HUDEP-2 (cell line): ENCODE results near the gene PEX19.
A peak's percentile ranks its signal among the peaks of the same experiment; 100 is the strongest.
"Not testable (repeated sequence)": the region's sequence is repeated elsewhere in the genome, so short reads cannot be mapped to it uniquely, and the experiment has no call there.

ENCODE experiments used
- DNase-seq, 76 experiments: peaks; one replicate each; lab custom pipeline; 2025; ENCODE audit not compliant: unreplicated experiment in 76 of 76; lab: John Stamatoyannopoulos, UW

PEX19 gene, protein sequence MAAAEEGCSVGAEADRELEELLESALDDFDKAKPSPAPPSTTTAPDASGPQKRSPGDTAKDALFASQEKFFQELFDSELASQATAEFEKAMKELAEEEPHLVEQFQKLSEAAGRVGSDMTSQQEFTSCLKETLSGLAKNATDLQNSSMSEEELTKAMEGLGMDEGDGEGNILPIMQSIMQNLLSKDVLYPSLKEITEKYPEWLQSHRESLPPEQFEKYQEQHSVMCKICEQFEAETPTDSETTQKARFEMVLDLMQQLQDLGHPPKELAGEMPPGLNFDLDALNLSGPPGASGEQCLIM

GRCh38 chr1:160284782-160285344 is at the start of gene PEX19:
Gene PEX19, minus strand, starts transcription at chr1:160285133. Its CDS starts 9 bp downstream, at chr1:160285124.
- peak in 75 of 76 experiments; percentile 32 to 94 (median 86) for DNase-seq

- no peak for DNase-seq
Observed at GRCh38 chr1:160332516-160332915, 47.6 kb upstream of the PEX19 start.

GRCh38 chr1:160330119-160330518 is 45.2 kb upstream of the PEX19 start:
- peak in 3 of 76 experiments; percentile 4 to 8 (median 8) for DNase-seq

DNA sequence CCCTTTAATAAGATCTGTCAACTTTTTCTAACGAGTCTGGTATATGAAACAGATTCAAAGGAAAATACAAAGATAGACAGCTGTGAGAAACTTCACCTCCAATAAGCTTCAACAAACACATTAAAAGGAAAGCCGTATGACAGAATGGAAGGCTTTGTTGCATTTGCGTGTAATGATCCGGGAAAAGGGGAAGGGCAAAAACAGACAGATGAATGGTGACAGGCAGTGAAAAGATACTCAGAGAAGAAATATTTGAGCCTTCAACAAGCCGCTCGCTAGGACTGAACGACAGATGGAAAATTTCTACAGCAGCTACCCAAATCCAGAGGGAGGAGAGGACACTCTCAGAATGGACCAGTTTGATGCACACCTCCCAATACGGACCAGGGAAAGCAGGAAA is 43.3 kb upstream of the PEX19 start:
- DNase-seq: no peak

- DNase-seq: peak in 21 of 76 experiments; percentile 10 to 70 (median 34)
Observed at GRCh38 chr1:160326418-160326817, 41.5 kb upstream of the PEX19 start.

DNA sequence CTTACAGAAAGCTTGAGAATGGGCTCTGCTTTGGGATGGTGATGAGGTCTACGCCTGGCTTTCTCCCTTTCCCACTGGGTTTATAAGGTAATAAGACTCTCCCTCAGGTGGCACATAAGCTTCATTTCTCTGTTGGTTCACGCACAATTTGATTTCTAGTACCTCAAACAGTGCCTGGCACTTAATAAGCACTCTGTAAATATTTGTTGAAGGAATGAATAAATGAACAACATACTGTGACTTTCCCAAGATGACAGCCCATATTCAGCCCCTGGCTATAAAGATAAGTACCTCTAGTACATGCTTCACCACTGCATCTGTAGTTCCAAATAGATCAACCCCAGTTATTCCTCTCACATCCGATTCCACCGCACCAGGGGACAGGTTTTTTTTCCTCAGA is 40.3 kb upstream of the PEX19 start:
- no peak for DNase-seq

- DNase-seq: no peak
Observed at GRCh38 chr1:160322831-160323230, 37.9 kb upstream of the PEX19 start.

DNA sequence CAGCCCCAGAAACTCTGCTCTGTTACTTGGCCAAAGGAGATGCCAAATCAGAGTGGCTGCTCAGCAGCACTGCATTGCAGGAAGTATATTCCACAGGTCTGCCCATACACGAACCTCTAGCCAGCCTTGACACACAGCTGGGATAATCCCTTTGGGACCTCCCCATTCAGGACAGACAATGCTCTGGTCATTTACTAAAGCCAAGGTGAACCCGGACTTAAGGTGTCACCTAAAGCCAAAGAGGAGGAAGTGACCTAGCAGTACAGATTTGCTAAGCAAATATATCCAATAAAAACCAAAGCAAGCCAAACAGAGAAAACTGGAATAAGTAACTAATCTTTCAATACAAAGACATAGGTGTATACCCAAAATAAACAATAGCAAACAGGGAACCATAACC is 30.4 kb upstream of the PEX19 start:
- DNase-seq: no peak

- DNase-seq: no peak
Observed at GRCh38 chr1:160309571-160309970, 24.6 kb upstream of the PEX19 start.

DNA sequence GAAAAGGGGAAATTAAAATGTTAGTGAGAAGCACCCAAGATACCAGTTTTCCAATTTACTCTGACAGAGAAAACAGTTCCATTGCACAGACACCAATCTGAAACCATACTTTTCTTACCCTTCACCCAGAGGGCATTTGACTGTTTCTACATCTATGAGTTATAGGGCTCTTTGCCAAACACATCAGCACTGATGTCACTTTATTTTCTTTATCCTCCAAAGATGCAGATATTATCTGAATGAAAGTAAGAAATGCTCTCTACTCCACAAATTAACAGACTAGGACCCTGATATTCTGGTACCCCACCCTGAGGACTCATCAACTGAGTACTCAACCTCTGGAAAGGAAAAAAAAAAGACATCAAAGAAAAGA is 24.2 kb upstream of the PEX19 start:
- DNase-seq: no peak

DNA sequence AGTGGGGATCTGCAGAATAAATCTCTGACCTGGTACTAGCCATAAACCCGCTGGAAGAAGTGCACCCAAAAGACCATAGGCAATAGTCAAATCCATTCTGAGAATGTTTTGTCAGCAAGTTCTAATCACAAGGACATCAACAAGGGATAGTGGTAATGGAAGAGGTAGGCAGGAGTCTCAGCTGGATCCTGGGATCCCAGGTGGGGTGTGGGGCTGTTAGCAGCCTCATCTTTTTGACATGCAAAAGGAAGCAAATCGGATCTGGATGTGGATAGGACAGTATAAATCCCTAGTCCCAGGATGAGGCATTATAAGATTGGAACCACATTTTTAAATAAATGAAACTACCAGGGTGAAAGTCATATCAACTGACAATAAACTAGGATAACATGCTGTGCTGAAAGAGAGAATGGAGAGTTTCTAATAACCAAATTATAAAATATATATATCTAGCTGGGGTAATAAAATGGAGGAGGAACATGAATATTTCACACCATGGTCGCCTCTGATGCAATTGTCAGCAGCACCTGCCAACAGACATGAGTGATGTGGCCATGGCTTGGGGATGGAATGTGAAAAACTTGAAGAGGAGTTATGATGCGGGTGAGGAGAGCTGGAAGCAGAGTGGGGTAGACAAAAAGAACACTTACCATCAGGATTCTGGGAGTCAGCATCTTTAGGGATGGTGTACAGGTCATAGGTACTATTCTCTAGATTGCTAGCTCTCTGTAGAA is 23.7 kb upstream of the PEX19 start:
- DNase-seq: no peak

DNA sequence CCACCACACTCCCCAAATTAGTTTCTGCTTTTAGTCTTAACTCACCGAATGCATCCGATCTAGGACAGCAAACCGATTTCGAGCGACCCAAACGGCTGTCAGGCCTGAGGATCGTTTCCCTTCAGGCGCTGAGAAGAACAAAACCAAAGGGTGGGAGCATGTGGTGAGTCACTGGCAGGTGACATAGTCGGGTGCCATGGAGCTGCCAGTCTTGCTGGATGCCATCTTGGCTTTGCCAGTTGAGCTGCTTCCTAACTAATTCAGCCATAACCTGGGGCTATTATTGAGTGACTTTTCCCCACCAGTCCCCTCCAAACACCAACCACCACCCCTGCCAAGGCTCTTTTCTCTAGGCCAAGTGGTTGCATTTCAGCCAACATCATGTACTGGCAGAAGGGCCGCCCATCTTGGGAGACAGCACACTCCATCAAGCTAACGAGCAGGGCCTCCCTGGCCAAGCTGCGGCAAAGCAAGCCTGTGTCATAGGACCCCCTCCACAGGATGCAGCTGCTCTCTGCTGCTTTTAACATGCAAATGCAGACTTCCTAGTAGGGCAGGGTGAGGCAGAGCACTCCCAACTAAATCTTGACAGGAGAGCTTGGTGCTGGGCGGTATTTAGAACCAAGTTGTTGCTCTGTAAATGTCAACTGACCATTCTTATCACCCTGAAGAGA is 22.3 kb upstream of the PEX19 start:
- DNase-seq: no peak

DNA sequence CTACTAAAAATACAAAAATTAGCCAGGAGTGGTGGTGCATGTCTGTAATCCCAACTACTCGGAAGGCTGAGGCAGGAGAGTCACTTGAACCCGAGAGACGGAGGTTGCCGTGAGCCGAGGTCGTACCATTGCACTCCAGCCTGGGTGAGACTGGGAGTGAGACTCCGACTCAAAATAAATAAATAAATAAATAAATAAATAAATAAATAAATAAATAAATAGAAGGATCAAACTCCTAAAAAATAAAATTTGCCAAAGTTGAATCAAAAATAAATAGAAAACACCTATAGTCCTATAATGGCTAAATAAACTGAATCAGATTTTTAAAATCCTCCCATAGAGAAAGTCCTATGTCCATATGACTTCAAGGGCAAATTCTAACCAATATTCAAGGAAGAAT is 15.2 kb upstream of the PEX19 start:
- no peak for DNase-seq

GRCh38 chr1:160296036-160296435 is 11.1 kb upstream of the PEX19 start:
- DNase-seq: no peak

DNA sequence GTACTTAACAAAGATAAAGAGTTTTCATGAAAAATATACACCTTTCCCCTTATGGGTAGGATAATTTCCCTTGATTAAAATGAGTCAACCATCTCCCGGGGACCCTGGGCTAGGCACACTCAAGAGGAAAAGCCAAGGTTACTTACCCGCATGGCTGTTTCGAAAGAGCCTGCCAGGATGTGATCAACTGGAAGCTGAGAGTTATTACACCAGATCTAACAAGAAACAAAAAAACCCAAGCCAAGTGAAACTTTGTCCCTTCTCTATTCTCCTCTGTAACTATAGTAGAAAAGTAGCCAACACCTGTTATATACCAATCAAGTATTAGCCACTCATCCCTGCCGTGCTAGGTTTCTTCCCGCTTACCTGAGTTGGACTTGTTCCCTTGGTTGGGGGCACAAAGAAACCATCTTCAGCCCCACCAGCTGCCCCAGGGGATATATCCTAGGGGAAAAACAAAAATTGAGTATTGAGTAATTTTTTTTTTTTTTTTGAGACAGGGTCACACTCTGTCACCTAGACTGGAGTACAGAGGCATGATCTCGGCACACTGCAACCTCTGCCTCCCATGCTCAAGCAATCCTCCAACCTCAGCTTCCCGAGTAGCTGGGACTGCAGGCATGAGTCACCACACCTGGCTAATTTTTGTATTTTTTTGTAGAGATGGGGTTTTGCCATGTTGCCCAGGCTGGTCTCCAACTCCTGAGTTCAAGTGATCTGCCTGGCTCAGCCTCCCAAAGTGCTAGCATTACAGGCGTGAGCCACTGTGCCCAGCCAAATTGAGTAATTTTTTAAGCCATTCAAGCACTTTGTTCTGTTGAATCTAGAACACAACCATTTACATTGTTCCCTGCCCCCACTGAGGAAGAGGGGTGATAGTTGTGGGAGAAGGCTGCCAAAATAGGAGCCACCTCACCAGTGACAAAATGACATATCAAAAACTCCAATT is 8.4 kb upstream of the PEX19 start:
- DNase-seq: peak in 5 of 76 experiments; percentile 1 to 39 (median 4)

- peak in 50 of 76 experiments; percentile 3 to 70 (median 24) for DNase-seq
Observed at GRCh38 chr1:160291248-160292220, 6.6 kb upstream of the PEX19 start.

- not testable (repeated sequence) for DNase-seq
Observed at GRCh38 chr1:160287769-160288168, 2.8 kb upstream of the PEX19 start.

DNA sequence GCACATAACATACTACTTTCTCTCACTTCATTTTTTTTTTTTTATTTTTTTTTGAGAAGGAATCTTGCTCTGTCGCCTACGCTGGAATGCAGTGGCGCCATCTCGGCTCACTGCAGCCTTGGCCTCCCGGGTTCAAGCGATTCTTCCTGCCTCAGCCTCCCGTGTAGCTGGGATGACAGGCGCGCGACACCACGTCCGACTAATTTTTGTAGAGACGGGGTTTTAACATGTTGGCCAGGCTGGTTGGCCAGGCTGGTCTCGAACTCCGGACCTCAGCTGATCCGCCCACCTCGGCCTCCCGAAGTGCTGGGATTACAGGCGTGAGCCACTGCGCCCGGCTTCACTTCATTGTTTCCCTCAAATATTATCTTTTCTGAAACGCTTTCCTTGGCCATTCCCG is 573 bp upstream of the PEX19 start:
- DNase-seq: no peak

DNA sequence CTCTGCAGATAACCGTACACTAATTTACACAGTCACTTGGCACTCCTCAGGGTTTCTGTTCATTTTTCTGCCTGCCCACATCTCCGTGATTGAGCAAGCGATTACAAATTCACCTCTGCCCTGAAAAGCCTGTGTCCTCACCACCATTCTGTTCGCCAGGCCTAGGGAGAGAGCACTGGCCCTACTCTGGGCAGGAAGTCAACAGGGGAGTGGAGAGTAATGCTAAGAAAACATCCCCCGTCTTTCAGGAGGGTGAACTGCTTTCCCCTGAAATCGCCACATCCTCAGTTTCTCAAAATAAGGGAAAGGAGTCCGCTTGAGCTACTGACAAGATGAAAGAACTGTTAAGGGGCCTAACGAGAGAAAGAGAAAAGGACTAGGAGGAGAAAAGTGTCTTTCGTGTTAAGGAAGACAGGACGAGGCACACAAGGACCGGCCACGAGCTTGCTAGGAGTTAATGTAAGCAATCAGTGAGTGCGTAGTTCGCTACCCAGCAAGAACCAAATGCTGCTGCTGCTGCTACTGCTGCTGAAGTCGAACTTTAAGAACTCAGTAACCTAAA is 632 bp downstream of the PEX19 start:
- DNase-seq: peak in 14 of 76 experiments; percentile 4 to 33 (median 10)
